Mesenchymal stem cell (in vitro differentiated cells and primary cell): ENCODE results near the gene CCDC92.
"Not testable (repeated sequence)": the region's sequence is repeated elsewhere in the genome, so short reads cannot be mapped to it uniquely, and the experiment has no call there.

Source experiments
- DNase-seq: peaks from one replicate; pipeline ENCODE4 v3.0.0-alpha.2; 2013
- H2AFZ ChIP-seq: one replicate; pipeline ENCODE4 v1.6.1; 2013; ENCODE audit warnings: low read depth, mild to moderate bottlenecking, control low read depth, inconsistent platforms, low read length, moderate library complexity
- H2AK5ac ChIP-seq: 2 replicates; pipeline ENCODE4 v1.6.1; 2013; ENCODE audit warnings: low read length, moderate library complexity, mild to moderate bottlenecking, inconsistent platforms; ENCODE audit not compliant: severe bottlenecking
- H2BK120ac ChIP-seq: one replicate; pipeline ENCODE4 v1.6.1; 2013; ENCODE audit warnings: low read depth, mild to moderate bottlenecking, inconsistent platforms, low read length, moderate library complexity
- H2BK12ac ChIP-seq, 2 experiments: one replicate each; pipeline ENCODE4 v1.6.1; 2013; ENCODE audit warnings: inconsistent platforms in 2 of 2, low read length in 2 of 2, mild to moderate bottlenecking in 2 of 2, moderate library complexity in 2 of 2, control low read depth in 1 of 2
- H2BK15ac ChIP-seq: one replicate; pipeline ENCODE4 v1.6.1; 2013; ENCODE audit warnings: mild to moderate bottlenecking, low read depth, inconsistent platforms; ENCODE audit not compliant: poor library complexity, severe bottlenecking
- H2BK5ac ChIP-seq: 2 replicates; pipeline ENCODE4 v1.6.1; 2013; ENCODE audit warnings: low read depth, mild to moderate bottlenecking, low read length, control low read depth, inconsistent platforms; ENCODE audit not compliant: poor library complexity, severe bottlenecking
- H3K14ac ChIP-seq, 2 experiments: one replicate each; pipeline ENCODE4 v1.6.1; 2013; ENCODE audit warnings: inconsistent platforms in 2 of 2, low read length in 2 of 2, control low read depth in 1 of 2, mild to moderate bottlenecking in 1 of 2, moderate library complexity in 1 of 2
- H3K18ac ChIP-seq, 2 experiments: one replicate each; pipeline ENCODE4 v1.6.1; 2013; ENCODE audit warnings: inconsistent platforms in 2 of 2, low read length in 2 of 2, control low read depth in 1 of 2, low read depth in 1 of 2, mild to moderate bottlenecking in 1 of 2
- H3K23ac ChIP-seq, 2 experiments: one replicate each; pipeline ENCODE4 v1.6.1; 2013; ENCODE audit warnings: inconsistent platforms in 2 of 2, low read length in 2 of 2, mild to moderate bottlenecking in 2 of 2, moderate library complexity in 2 of 2, control low read depth in 1 of 2
- H3K27ac ChIP-seq: 2 replicates; pipeline ENCODE4 v1.5.1; 2013; ENCODE audit warnings: mild to moderate bottlenecking, moderate library complexity, low read length, control low read depth, inconsistent platforms; ENCODE audit not compliant: poor library complexity, severe bottlenecking
- H3K27me3 ChIP-seq, 2 experiments: 2 replicates each; pipeline versions ENCODE4 v1.6.1 to v1.7.0; 2013; ENCODE audit warnings: low read length in 2 of 2, mild to moderate bottlenecking in 2 of 2, moderate library complexity in 2 of 2, control low read depth in 1 of 2, inconsistent platforms in 1 of 2; ENCODE audit not compliant: control insufficient read depth in 1 of 2, insufficient read depth in 1 of 2
- H3K36me3 ChIP-seq, 2 experiments: 2 replicates each; pipeline versions ENCODE4 v1.6.1 to v1.7.0; 2013; ENCODE audit warnings: low read length in 2 of 2, control low read depth in 1 of 2, inconsistent platforms in 1 of 2, low read depth in 1 of 2, mild to moderate bottlenecking in 1 of 2; ENCODE audit not compliant: insufficient read depth in 2 of 2, control insufficient read depth in 1 of 2
- H3K4ac ChIP-seq, 2 experiments: one replicate each; pipeline ENCODE4 v1.6.1; 2013; ENCODE audit warnings: inconsistent platforms in 2 of 2, low read length in 2 of 2, mild to moderate bottlenecking in 2 of 2, moderate library complexity in 2 of 2, control low read depth in 1 of 2, low read depth in 1 of 2
- H3K4me1 ChIP-seq: 2 replicates; pipeline ENCODE4 v1.6.1; 2013; ENCODE audit warnings: low read depth, low read length, control low read depth; ENCODE audit not compliant: control insufficient read depth, insufficient read depth
- H3K4me2 ChIP-seq: 2 replicates; pipeline ENCODE4 v1.6.1; 2013; ENCODE audit warnings: low read length, mild to moderate bottlenecking, inconsistent platforms; ENCODE audit not compliant: poor library complexity, severe bottlenecking
- H3K4me3 ChIP-seq, 2 experiments: 2 replicates each; pipeline versions ENCODE4 v1.5.1 to v1.7.0; 2013; ENCODE audit warnings: low read length in 2 of 2, mild to moderate bottlenecking in 2 of 2, control low read depth in 1 of 2, low read depth in 1 of 2; ENCODE audit not compliant: insufficient read depth in 1 of 2
- H3K79me1 ChIP-seq: replicated peaks from 2 replicates; pipeline ENCODE4 v1.6.1; 2013; ENCODE audit warnings: mild to moderate bottlenecking, control low read depth, low read length, inconsistent platforms; ENCODE audit not compliant: poor library complexity, severe bottlenecking
- H3K9ac ChIP-seq: 2 replicates; pipeline ENCODE4 v1.7.0; 2013; ENCODE audit warnings: mild to moderate bottlenecking, low read length, moderate library complexity
- H3K9me3 ChIP-seq: 2 replicates; pipeline ENCODE4 v1.7.0; 2013; ENCODE audit warnings: mild to moderate bottlenecking, low read length; ENCODE audit not compliant: control insufficient read depth
- H4K8ac ChIP-seq: one replicate; pipeline ENCODE4 v1.6.1; 2013; ENCODE audit warnings: inconsistent platforms, mild to moderate bottlenecking, low read length, moderate library complexity
- H4K91ac ChIP-seq: one replicate; pipeline ENCODE4 v1.6.1; 2013; ENCODE audit warnings: mild to moderate bottlenecking, low read length, inconsistent platforms
- WGBS: methylation state at CpG from one replicate; pipeline ENCODE4 v1.1.7; 2013; ENCODE audit warnings: mixed read lengths; 5-methylcytosine and 5-hydroxymethylcytosine counted together

The CCDC92 gene

GRCh38 chr12:123946516-123947505 is 25.8 kb downstream of the CCDC92 start:
- H2BK120ac ChIP-seq, H3K18ac ChIP-seq, H3K14ac ChIP-seq, H3K4me3 ChIP-seq, H3K23ac ChIP-seq, DNase-seq, H3K4ac ChIP-seq, H4K8ac ChIP-seq, H3K9ac ChIP-seq, H2BK5ac ChIP-seq, H3K9me3 ChIP-seq, H3K27ac ChIP-seq, H4K91ac ChIP-seq, H2BK15ac ChIP-seq, H2AK5ac ChIP-seq, H3K27me3 ChIP-seq, H2BK12ac ChIP-seq, H3K4me2 ChIP-seq, H2AFZ ChIP-seq: not testable (repeated sequence)
- Histone ChIP-seq H3K79me1 (peaks cover 39% of the 10 kb centered on the region), H3K4me1 (peaks cover 22% of the 10 kb centered on the region), H3K36me3 (peaks cover 31 to 42% of the 10 kb centered on the region in 2 experiments)
- WGBS, result 97% methylated on average over 30 of the region's 35 CpGs

GRCh38 chr12:123946152-123946515 is 26.5 kb downstream of the CCDC92 start:
- peaks cover 23% of the 10 kb centered on the region for H3K4me1 ChIP-seq
- no peak overlapping the region for H2BK120ac ChIP-seq
- H2BK15ac ChIP-seq, result peak overlapping the region; percentile 34
- peaks cover 38% of the 10 kb centered on the region for H3K79me1 ChIP-seq
- no peak overlapping the region for H3K4me3 ChIP-seq
- H2BK5ac ChIP-seq, result no peak overlapping the region
- no peak overlapping the region for H3K14ac ChIP-seq
- no peaks in the 10 kb centered on the region for H3K27me3 ChIP-seq
- no peak for DNase-seq
- no peak overlapping the region for H3K27ac ChIP-seq
- H3K9ac ChIP-seq, result no peak overlapping the region
- WGBS, result 85% methylated on average over 8 of the region's 8 CpGs
- no peak overlapping the region for H2AK5ac ChIP-seq
- H4K91ac ChIP-seq, result no peak overlapping the region
- H2BK12ac ChIP-seq, result no peak overlapping the region
- H3K23ac ChIP-seq, result no peak overlapping the region
- no peak overlapping the region for H3K18ac ChIP-seq
- no peak overlapping the region for H3K4me2 ChIP-seq
- peaks cover 9% of the 10 kb centered on the region for H3K9me3 ChIP-seq
- H3K36me3 ChIP-seq, result peaks cover 38 to 49% of the 10 kb centered on the region in 2 experiments
- H2AFZ ChIP-seq, result no peak overlapping the region
- no peak overlapping the region for H3K4ac ChIP-seq
- H4K8ac ChIP-seq, result no peak overlapping the region

GRCh38 chr12:123945287-123946151 is 27.1 kb downstream of the CCDC92 start:
- H3K14ac ChIP-seq, result no peak overlapping the region
- WGBS, result 93% methylated on average over 25 of the region's 25 CpGs
- H3K4me3 ChIP-seq, result no peak overlapping the region

GRCh38 chr12:123944696-123945095 is 27.9 kb downstream of the CCDC92 start:
- no peak overlapping the region for H2AFZ ChIP-seq
- H2BK120ac ChIP-seq, result no peak overlapping the region
- H2BK5ac ChIP-seq, result no peak overlapping the region
- no peak overlapping the region for H4K8ac ChIP-seq
- H3K36me3 ChIP-seq, result peaks cover 52 to 60% of the 10 kb centered on the region in 2 experiments
- H3K4me2 ChIP-seq, result no peak overlapping the region
- H4K91ac ChIP-seq, result no peak overlapping the region
- no peak overlapping the region for H3K27ac ChIP-seq
- H3K4me1 ChIP-seq, result peaks cover 23% of the 10 kb centered on the region
- WGBS, result 96% methylated on average over 10 of the region's 10 CpGs
- no peak for DNase-seq
- H3K4ac ChIP-seq, result no peak overlapping the region
- no peak overlapping the region for H3K18ac ChIP-seq
- H3K27me3 ChIP-seq, result no peaks in the 10 kb centered on the region
- no peak overlapping the region for H2BK12ac ChIP-seq
- H3K4me3 ChIP-seq, result no peak overlapping the region
- H3K79me1 ChIP-seq, result peaks cover 34% of the 10 kb centered on the region
- H3K14ac ChIP-seq, result no peak overlapping the region
- H3K23ac ChIP-seq, result no peak overlapping the region
- peaks cover 9% of the 10 kb centered on the region for H3K9me3 ChIP-seq
- H2AK5ac ChIP-seq, result no peak overlapping the region
- H2BK15ac ChIP-seq, result no peak overlapping the region
- H3K9ac ChIP-seq, result no peak overlapping the region

More at GRCh38 chr12:123945287-123946151, 27.1 kb downstream of the CCDC92 start:
- Histone ChIP-seq H2AK5ac (no peak overlapping the region), H2BK5ac (no peak overlapping the region), H2BK12ac (no peak overlapping the region), H2BK15ac (peak overlapping the region; percentile 34), H2BK120ac (no peak overlapping the region), H3K27me3 (no peaks in the 10 kb centered on the region), H3K9me3 (peaks cover 9% of the 10 kb centered on the region), H4K91ac (peak overlapping the region; percentile 66), H4K8ac (no peak overlapping the region), H3K23ac (no peak overlapping the region), H3K36me3 (peaks cover 44 to 53% of the 10 kb centered on the region in 2 experiments), H3K9ac (no peak overlapping the region), H2AFZ (no peak overlapping the region), H3K18ac (no peak overlapping the region), H3K4me1 (peaks cover 23% of the 10 kb centered on the region), H3K4me2 (no peak overlapping the region), H3K4ac (no peak overlapping the region), H3K79me1 (peaks cover 37% of the 10 kb centered on the region), H3K27ac (no peak overlapping the region)
- no peak for DNase-seq
